ENCODE data around the gene PPM1H.

Gene PPM1H

GRCh38 chr12:62726471-62726980, 208.4 kb downstream of the PPM1H start:
- no peak for DNase-seq

GRCh38 chr12:62725781-62726180, 209.2 kb downstream of the PPM1H start:
- no peak for DNase-seq

GRCh38 chr12:62724947-62725451, 210.0 kb downstream of the PPM1H start:
- DNase-seq, result no peak

- DNase-seq, result no peak
Observed at GRCh38 chr12:62724285-62724684, 210.7 kb downstream of the PPM1H start.

- no peak for DNase-seq
Observed at GRCh38 chr12:62722971-62723680, 211.8 kb downstream of the PPM1H start.

- DNase-seq, result no peak
Observed at GRCh38 chr12:62720661-62721330, 214.2 kb downstream of the PPM1H start.

- DNase-seq, result no peak
Observed at GRCh38 chr12:62720025-62720424, 214.9 kb downstream of the PPM1H start.

GRCh38 chr12:62718762-62719426, 216.1 kb downstream of the PPM1H start:
- no peak for DNase-seq

- DNase-seq, result no peak
Observed at GRCh38 chr12:62717643-62718042, 217.3 kb downstream of the PPM1H start.

GRCh38 chr12:62716866-62717525, 218.0 kb downstream of the PPM1H start:
- DNase-seq, result no peak

GRCh38 chr12:62716037-62716436, 218.9 kb downstream of the PPM1H start:
- no peak for DNase-seq

GRCh38 chr12:62714774-62715721, 219.9 kb downstream of the PPM1H start:
- DNase-seq, result no peak

- DNase-seq, result no peak
Observed at GRCh38 chr12:62714181-62714773, 220.7 kb downstream of the PPM1H start.

- DNase-seq, result no peak
Observed at GRCh38 chr12:62713723-62714122, 221.2 kb downstream of the PPM1H start.

- no peak for DNase-seq
Observed at GRCh38 chr12:62712681-62713573, 222.0 kb downstream of the PPM1H start.

- DNase-seq, result no peak
Observed at GRCh38 chr12:62711631-62712241, 223.2 kb downstream of the PPM1H start.

- DNase-seq, result no peak
Observed at GRCh38 chr12:62709311-62709710, 225.6 kb downstream of the PPM1H start.

- DNase-seq, result no peak
Observed at GRCh38 chr12:62707939-62708338, 227.0 kb downstream of the PPM1H start.

- no peak for DNase-seq
Observed at GRCh38 chr12:62705846-62706245, 229.1 kb downstream of the PPM1H start.

GRCh38 chr12:62703011-62703380, 232.0 kb downstream of the PPM1H start:
- no peak for DNase-seq

Data from activated T-cell treated with anti-CD3 and anti-CD28 coated beads for 4 hours (primary cell).